Endothelial cell of hepatic sinusoid (primary cell): ENCODE measurements around the gene KRTAP9-7.
"Not testable (repeated sequence)": the region's sequence is repeated elsewhere in the genome, so short reads cannot be mapped to it uniquely, and the experiment has no call there.

Experiments
- in situ Hi-C: cut with HindIII; loops from 2 replicates; pipeline ENCODE4 v1.10.0; 2017; ENCODE audit warnings: low sequenced_read_pairs

KRTAP9-7 gene

GRCh38 chr17:41271323-41271722, 4.2 kb upstream of the KRTAP9-7 start:
- in situ Hi-C loops = not testable (repeated sequence)

- in situ Hi-C loops = no loop called here
Observed at GRCh38 chr17:41271858-41272257, 3.6 kb upstream of the KRTAP9-7 start.

- in situ Hi-C loops = no loop called here
Observed at GRCh38 chr17:41278176-41278955, 2.9 kb downstream of the KRTAP9-7 start.

- in situ Hi-C loops = no loop called here
Observed at GRCh38 chr17:41284043-41284442, 8.5 kb downstream of the KRTAP9-7 start.

- in situ Hi-C loops = no loop called here
Observed at GRCh38 chr17:41284546-41284945, 9.0 kb downstream of the KRTAP9-7 start.

- in situ Hi-C loops = no loop called here
Observed at GRCh38 chr17:41287050-41287449, 11.6 kb downstream of the KRTAP9-7 start.

GRCh38 chr17:41294016-41294415, 18.5 kb downstream of the KRTAP9-7 start:
- in situ Hi-C loops = no loop called here

- in situ Hi-C loops = no loop called here
Observed at GRCh38 chr17:41296846-41297245, 21.3 kb downstream of the KRTAP9-7 start.

GRCh38 chr17:41298458-41299135, 23.1 kb downstream of the KRTAP9-7 start:
- in situ Hi-C loops = no loop called here

GRCh38 chr17:41301204-41301790, 25.8 kb downstream of the KRTAP9-7 start:
- in situ Hi-C loops = no loop called here

- in situ Hi-C loops = no loop called here
Observed at GRCh38 chr17:41301916-41302901, 26.7 kb downstream of the KRTAP9-7 start, which contains the start of gene KRTAP29-1. TSS of gene KRTAP29-1 (minus strand) at chr17:41302851. CDS start at chr17:41302851, 0 bp downstream.

- in situ Hi-C loops = no loop called here
Observed at GRCh38 chr17:41302981-41303380, 27.5 kb downstream of the KRTAP9-7 start.

GRCh38 chr17:41304091-41304490, 28.6 kb downstream of the KRTAP9-7 start:
- in situ Hi-C loops = no loop called here

- in situ Hi-C loops = no loop called here
Observed at GRCh38 chr17:41307647-41308046, 32.1 kb downstream of the KRTAP9-7 start.

- in situ Hi-C loops = no loop called here
Observed at GRCh38 chr17:41308251-41308917, 32.9 kb downstream of the KRTAP9-7 start.

GRCh38 chr17:41308918-41309359, 33.4 kb downstream of the KRTAP9-7 start, which contains the start of gene KRTAP16-1:
TSS of gene KRTAP16-1 (minus strand) at chr17:41309309. CDS start at chr17:41309253, 56 bp downstream.
- in situ Hi-C loops = no loop called here

- in situ Hi-C loops = no loop called here
Observed at GRCh38 chr17:41311111-41311510, 35.6 kb downstream of the KRTAP9-7 start.

- in situ Hi-C loops = no loop called here
Observed at GRCh38 chr17:41315204-41315794, 39.8 kb downstream of the KRTAP9-7 start, which contains the start of gene KRTAP17-1. TSS of gene KRTAP17-1 (minus strand) at chr17:41315710. CDS start at chr17:41315650, 60 bp downstream.

- in situ Hi-C loops = no loop called here
Observed at GRCh38 chr17:41315814-41316445, 40.4 kb downstream of the KRTAP9-7 start.
